Panc1 (cell line): ENCODE results near the gene DYNC1I1.

Experiments
- CTCF ChIP-seq: fragments of 450-650 bp; IDR thresholded peaks from 2 replicates; pipeline ENCODE4 v1.5.1; 2017; ENCODE audit warnings: mild to moderate bottlenecking
- POLR2AphosphoS5 ChIP-seq: IDR thresholded peaks from 2 replicates; pipeline ENCODE4 v1.6.1; 2012; ENCODE audit warnings: mild to moderate bottlenecking, low read depth, low read length, moderate library complexity

DNA sequence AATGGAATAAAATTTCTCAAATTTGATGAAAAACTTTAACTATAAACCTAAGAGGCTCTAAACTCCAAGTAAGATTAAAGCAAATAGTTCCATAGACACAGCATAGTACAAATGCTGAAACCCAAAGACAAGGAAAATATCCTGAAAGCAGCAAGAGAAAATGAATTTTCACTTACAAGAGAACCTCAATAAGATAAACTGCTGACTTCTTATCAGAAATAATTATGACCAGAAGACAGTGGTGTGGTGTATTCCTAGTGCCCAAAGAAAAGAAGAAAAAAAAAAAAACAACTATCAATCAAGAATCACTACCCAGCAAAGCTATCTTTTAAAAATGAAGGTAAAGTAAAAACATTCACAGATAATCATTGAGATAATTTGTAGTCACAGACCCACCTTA lies 106.3 kb downstream of the DYNC1I1 start:
- TF ChIP-seq POLR2AphosphoS5: no peak
- no peak for TF ChIP-seq CTCF
